NCI-H345 treated with DMSO at 0.1 percent for 48 hours (cell line): ENCODE results near the gene PRAME.
"Not testable (repeated sequence)": the region's sequence is repeated elsewhere in the genome, so short reads cannot be mapped to it uniquely, and the experiment has no call there.

ENCODE experiments used
- DNase-seq: peaks from one replicate; lab custom pipeline; 2025; ENCODE audit not compliant: unreplicated experiment; lab: John Stamatoyannopoulos, UW

PRAME gene

GRCh38 chr22:22526125-22526912 is 32.7 kb downstream of the PRAME start:
- no peak for DNase-seq

DNA sequence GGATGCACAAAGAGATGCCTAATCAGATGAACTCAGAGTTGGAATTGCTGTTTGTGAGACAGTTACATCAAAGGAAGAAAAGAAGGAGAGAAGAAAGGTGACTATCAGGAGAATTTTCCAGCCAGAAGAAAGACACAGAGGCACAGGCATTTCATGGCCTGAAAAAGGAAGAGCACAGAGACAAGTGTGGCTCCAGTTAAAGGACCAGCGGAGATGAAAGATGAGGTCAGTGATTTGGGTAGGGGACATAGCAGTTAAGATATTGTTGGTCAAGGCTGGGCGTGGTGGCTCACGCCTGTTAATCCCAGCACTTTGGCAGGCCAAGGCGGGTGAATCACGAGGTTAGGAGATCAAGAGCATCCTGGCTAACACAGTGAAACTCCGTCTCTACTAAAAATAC is 35.6 kb downstream of the PRAME start:
- no peak for DNase-seq

DNA sequence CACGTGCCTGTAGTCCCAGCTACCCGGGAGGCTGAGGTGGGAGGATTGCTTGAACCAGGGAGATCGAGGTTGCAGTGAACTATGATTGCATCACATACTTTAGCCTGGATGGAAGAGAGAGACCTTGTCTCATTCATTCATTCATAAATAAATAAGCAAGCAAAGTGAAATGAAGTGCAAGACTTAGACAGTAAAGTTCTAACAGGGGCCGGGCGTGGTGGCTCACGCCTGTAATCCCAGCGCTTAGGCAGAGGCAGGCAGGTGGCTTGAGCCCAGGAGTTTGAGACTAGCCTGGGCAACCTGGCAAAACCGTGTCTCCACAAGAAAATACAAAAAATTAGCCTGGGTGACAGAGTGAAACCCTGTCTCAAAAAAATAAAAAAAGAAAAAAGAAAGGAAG is 37.4 kb downstream of the PRAME start:
- DNase-seq, result no peak

GRCh38 chr22:22520667-22521602 is 38.1 kb downstream of the PRAME start:
- no peak for DNase-seq

- DNase-seq, result no peak
Measured at GRCh38 chr22:22520020-22520656, 38.9 kb downstream of the PRAME start, which contains the start of gene ZNF280A. Gene ZNF280A, minus strand, starts transcription at chr22:22520270. Its CDS starts 4,640 bp downstream, at chr22:22515630.

DNA sequence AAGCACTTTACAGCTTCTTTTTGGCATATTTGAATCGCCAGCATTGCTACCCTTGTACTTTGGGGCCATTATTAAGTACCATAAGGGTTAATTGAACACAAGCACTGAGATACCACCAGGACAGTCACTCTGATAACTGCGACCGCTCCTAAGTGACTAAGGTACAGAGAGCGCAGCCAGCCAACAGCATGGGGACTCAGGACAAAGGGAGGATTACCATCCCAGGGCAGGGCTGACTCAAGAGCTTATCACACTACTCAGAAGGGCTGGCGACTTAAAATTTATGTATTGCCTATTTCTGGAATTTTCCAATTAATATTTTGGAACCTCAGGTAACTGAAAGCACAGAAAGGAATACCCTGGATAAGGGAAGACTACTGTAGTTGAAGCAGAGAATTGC is 39.5 kb downstream of the PRAME start:
- DNase-seq, result no peak

DNA sequence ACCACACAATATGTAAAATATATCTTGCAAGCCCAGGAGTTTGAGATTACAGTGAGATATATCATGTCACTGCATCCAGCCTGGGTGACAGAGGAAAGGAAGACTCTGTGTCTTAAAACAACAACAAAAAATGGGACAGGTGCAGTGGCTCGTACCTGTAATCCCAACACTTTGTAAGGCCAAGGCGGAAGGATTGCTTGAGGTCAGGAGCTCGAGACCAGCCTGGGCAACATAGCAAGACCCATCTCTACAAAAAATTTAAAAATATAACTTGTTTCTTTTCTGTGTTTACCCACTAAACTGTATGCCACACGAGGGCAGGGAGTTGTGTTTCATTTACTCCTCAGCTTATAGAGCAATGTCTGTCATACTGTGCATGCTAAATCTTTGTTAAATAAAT is 42.1 kb downstream of the PRAME start:
- no peak for DNase-seq

DNA sequence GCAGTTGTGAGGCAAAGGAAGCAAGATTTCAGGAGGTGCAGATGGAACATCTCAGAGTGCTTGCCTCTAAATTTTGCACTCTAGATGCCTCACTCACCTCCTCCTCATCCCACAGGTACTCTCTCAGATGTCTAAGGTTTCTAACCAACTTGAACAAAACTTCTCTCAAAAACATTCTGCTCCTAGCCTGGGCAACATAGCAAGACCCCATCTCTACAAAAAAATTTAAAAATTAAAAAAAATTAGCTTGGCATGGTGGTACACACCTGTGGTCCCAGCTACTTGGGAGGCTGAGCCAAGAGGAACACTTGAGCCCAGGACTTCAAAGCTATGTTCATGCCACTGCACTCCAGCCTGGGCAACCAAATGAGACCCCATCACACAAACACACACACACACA is 43.2 kb downstream of the PRAME start:
- DNase-seq, result no peak

- not testable (repeated sequence) for DNase-seq
Measured at GRCh38 chr22:22514431-22514830, 44.6 kb downstream of the PRAME start.

GRCh38 chr22:22513619-22514018 is 45.4 kb downstream of the PRAME start:
- DNase-seq, result no peak

GRCh38 chr22:22512951-22513350 is 46.1 kb downstream of the PRAME start:
- DNase-seq, result no peak

GRCh38 chr22:22510833-22511232 is 48.2 kb downstream of the PRAME start:
- not testable (repeated sequence) for DNase-seq

DNA sequence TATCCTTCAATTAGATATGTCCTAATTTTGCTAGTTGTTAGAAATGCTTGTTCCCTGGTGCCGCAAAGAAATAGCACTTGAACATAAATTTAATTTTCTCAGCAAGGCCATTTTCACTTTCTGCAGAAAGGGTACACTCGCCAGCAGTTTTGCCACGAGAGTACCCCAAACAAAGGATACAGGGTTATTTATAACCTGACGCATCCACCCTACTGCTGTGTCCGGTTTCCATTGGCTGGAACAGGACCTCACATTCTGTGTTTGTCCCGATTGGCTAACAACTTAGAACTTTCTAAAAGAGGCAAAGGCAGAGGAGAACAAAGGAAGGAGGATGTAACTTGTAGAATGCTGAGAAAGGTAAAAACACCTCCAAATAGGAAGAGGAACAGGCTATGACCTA is 49.2 kb downstream of the PRAME start:
- DNase-seq, result not testable (repeated sequence)

DNA sequence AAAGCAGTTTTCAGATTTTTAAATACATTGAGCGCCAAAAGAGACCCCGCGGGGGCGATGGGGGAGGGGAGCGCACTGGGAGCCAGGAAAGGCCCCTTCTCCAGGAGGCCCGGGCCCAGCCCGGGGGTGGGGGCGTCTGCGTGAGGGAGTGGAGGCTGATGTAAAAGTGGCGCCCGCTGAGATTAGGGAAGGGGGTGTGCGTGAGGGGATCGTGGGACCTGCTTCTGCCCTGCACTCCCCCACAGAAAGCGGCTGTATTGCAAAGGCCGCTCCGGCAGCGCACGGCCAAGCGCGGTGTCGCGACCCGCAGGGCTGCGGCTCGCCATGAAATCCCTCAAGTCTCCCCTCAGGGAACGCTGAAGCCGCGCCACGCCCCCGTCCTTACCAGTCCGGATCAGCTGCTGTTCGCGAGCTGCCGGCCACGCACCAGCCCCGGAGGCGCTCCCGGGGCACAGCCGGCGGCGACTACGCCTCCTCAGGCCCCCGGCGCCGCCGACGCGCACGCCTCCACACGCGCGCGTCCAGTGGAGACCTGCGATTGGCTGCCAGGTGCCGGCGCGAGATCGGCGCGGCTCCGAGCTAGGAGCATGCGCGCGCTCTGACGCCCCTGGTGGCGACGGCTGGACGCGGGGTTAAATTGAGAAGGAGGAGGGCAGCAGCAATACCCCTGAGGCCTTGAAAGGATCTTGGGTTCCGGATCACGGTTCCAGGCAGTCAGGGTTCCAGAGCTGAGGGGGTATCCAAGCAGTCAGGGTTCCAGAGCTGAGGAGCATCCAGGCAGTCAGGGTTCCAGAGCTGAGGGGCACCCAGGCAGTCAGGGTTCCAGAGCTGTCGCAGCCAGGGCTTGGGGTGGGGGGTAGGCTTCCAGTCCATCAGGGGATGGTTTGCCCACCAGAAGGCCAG is 50.5 kb downstream of the PRAME start, which contains the start of gene ZNF280B:
Gene ZNF280B, minus strand, starts transcription at position 469 of the 903 bp plus-strand sequence. CDS start 19,344 bp downstream, outside the sequence.
- peak; percentile 61 for DNase-seq

GRCh38 chr22:22507743-22508273 is 51.3 kb downstream of the PRAME start:
- no peak for DNase-seq

DNA sequence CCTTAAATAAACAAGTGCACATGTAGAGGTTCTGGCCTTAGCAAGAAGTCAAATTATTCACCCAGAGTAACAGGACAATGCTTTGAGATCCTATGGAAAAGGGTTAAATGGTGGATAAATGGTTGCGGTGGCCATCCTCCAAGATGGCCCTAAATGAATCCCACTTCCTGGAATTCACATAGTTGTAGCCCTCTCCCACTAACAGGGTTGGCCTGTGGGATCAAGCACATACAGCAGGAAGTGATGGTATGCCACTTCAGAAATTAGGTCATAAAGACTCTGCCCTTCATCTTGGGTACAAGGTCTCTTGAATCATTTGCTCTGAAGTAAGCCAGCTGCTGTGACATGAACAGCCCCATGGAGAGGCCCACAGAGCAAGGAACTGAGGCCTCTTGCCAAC is 52.3 kb downstream of the PRAME start:
- DNase-seq, result no peak

DNA sequence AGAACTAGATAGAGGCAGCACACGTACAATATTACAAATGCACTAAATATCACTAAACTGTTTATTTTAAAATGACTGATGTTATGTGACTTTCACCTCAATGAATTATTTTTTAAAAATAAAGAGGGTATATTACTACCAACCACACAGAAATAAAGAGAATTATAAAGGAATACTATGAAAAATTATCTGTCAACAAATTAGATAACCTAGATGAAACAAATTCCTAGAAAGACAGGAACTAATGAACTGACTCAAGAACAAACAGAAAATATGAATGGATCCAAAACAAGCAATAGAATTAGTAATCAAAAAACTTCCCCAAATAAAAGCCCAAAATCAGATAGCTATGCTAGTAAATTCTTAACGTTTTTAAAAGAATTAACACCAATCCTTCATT is 60.8 kb downstream of the PRAME start:
- DNase-seq, result no peak
